ENCODE measurements around the gene SEZ6L.

Gene SEZ6L

DNA sequence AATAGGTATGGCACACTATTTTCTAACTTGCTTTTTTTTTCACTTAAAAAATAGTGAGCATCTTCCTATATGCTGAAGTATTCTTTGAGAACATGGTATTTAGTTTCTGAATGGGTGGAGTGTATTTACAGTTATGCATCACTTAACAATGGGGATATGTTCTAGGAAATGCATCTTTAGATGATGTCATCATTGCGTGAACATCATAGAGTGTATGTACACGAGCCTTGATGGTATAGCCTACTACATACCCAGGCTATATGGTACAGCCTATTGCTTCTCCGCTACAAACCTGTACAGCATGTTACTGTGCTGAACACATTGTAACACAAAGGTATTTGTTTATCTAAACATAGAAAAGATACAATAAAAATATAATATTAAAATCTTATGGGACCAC is 135.5 kb downstream of the SEZ6L start:
- FAIRE-seq, result no peak

DNA sequence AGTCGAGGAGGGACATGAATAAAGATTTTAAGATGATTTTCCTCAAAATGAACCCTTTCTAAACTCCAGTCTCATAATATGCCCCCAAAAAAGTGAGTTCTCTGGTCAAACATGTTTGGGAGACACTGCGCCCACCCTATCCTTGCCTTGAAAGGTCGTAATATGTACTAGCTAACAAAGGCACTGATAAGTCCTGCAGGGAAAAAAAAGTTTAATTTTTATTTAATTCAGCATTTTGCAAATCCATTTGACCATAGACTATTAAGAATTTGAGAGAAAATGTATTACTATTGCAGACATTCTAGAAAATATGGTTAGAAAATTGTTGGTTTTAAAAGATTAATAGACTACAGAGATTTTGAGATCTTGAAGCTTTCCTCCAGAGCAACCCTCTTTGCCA is 139.2 kb downstream of the SEZ6L start:
- no peak for FAIRE-seq

DNA sequence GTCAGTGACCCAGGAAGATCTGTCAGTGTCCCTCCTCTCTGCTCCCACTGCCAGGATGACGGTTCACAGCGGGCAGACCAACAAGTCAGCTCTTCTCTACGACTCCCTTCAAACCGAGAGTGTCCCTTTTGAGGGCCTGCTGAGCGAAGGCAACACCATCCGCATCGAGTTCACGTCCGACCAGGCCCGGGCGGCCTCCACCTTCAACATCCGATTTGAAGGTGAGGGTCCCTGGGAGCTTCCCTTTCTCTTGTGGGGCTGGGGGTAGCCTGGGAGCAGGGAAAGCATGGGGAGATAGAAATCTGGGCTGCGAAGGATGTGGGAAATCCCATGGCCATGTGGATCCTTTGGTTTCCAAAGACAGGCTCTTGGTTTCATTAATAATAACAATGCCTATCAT is 141.4 kb downstream of the SEZ6L start:
- FAIRE-seq, result no peak

DNA sequence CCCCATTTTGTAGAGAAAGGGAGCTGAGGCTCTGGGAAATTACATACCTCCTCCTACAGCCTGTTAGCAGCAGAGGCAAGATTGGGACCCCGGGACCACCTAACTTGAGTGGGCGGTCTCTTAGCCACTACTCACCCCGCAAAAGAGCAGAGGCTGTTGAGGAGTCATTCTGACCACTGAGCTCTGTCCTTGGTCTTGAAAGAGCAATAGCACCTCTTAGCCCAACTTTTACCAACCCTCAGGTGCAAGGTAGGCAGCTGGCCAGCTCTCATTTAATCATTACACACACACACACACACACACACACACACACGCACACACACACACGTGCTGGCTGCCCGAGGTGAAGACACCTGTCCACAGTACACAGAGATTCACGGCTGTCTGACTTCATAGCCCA is 144.0 kb downstream of the SEZ6L start:
- no peak for FAIRE-seq

DNA sequence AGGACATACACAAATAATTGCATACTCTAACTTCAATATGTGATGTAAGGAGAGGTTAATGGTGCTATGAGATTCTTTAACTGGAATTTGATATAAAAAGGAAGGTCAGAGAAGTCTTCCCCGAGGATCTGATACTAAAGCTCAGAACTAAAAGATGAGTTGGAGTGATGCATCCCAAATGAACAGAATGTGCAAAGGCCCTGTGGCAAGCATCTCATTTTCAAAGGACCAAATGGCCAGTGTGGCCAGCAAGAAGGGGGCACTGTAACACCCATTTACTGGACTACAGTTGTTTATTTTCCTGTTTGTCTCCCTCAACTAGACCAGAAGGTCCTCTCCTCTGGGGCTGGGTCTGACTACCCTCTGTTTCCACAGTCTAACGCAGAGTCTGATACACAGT is 144.9 kb downstream of the SEZ6L start:
- no peak for FAIRE-seq

DNA sequence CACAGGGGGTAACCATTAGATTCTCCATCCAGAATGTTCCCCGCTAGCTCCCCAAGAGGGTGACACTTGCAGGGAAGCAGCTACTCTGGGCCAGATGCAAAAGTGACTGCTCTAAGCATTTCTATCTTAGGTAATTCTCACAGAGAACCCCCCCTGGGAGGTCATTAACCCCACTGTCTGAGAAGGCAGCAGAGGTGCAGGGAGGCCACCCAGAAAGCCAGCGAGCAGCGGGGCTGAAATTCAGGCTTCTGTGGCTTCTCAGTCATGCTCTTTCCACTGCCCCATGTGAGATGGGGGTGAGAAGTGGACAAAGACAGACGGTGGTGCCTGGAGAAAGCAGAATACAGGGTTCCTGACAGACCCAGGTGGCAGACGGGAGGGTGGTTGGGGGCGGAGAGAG is 145.4 kb downstream of the SEZ6L start:
- FAIRE-seq, result no peak

DNA sequence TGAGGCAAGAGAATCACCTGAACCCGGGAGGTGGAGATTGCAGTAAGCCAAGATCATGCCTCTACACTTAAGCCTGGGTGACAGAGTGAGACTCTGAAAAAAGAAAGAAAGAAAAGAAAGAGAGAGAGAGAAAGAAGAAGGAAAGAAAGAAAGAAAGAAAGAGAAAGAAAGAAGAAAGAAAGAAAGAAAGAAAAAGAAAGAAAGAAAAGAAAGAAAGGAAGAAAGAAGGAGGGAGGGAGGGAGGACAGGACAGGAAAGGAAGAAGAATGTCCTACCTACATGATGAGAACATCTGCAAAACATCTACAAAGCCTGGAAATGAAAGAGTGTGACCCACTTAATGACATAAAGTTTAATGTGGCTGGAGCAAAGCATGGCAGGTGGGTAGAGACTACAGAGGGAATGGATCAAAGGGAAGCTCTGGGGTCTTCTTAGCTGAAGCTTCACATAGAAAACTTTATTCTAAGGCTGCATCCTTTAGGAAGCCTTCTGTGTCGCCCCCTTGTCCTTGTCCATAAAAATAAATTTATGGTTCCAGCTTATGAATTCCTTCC is 147.5 kb downstream of the SEZ6L start:
- no peak for FAIRE-seq

DNA sequence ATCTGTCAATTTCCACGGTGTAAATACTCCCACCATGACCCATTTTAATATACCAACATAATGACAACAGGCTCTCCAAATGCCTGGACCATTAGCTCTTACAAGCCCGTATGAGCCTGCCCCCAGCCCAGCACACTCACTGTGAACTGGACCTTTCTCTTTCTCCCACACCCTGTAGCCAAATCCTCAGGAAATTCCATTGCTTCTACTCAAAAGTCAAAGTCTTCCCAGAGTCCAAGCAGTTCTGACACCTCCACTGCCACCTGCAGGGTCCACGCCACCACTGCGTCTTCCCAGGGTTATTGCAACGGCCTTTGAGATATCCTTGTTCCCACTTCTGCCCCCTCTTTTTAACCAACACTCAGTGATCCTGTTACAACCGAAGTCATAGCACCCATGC is 149.7 kb downstream of the SEZ6L start:
- no peak for FAIRE-seq

DNA sequence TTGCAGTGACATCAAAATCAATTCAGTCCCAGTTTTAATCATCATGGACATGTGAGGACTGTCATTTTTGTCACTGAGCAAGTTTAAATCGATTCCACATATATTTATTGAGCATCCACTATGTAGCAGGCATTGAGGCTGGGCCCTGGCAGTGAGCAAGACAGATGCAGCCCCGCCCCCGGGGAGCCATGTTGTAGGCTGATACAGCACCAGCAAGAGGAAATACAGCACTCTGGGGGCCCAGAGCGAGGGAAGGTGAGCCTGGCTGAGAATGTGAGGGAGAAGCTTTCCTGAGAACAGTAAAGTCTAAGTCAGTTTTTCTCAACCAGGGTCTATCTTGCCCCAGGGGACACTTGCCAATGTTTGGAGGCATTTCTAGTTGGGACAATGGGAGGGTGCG is 151.2 kb downstream of the SEZ6L start:
- FAIRE-seq, result no peak

DNA sequence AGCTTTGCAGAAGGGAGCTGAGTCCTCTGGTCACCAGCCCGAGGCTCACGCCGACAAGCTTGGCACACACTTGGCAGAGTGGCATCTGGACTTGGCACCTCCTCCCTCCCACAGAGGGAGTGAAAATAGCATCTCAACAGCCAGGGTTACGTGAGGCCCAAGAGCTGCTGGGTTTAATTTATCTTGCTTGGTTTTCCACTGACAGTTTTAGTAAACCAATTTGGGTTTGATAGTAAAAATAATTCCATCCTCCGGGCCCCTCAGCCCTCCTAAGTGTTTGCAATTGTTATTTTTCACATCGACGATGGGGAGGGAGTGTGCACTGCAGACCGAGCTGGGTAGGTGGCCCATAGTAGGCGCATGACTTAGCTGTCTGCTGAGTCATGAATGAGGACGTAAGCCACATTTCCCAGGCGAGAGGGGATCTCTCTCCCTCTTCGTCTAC is 152.2 kb downstream of the SEZ6L start:
- FAIRE-seq, result no peak

DNA sequence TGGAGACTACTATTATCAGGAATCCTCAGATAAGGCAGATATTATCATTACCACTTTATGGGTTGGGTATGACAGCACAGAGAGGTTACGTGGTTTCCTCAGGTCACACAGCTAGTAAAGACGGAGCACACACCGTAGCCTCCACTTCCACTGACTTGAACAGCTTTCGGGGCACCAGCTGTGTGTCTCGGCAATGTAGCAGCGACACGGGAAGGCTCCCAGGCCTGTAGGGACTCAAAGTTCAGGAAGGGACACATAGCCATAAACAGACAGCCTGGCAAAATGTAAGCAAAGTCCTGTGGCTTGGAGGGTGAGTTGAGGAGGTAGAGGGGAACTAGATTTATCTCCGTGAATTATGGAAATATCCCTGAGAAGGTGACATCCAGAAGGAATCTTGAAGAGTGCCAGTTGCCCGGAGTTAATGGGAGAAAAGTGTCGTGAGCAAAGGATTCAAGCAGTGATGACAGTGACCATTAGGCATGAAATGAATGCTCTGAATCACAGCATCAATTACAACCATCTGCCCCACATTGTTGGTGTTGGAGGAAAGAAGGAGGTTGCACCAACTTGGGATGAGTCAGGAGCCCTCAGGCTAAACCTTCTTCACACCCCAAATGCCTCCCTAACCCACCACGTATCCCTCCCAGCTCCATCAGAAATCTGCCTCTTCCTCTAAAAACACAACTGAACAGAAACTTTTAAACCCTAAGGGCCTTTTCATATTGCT is 153.1 kb downstream of the SEZ6L start:
- FAIRE-seq, result no peak

DNA sequence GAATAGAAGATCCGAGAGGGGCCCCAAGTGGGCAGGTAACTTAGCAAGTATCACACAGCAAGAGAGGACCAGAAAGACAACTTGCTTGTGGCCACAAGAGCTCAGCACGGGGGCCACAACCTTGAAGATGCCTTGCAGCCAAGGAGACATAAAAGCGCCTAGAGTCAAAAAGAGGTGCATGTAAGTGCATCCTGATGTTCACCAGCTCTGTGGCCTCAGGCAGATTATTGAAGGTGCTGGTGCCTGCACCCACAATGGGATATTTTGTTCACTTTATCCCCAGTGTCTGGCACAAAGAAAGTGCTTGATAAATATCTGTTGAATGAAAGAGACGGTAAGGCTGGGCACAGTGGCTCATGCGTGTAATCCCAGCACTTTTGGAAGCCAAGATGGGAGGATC is 153.8 kb downstream of the SEZ6L start:
- no peak for FAIRE-seq

DNA sequence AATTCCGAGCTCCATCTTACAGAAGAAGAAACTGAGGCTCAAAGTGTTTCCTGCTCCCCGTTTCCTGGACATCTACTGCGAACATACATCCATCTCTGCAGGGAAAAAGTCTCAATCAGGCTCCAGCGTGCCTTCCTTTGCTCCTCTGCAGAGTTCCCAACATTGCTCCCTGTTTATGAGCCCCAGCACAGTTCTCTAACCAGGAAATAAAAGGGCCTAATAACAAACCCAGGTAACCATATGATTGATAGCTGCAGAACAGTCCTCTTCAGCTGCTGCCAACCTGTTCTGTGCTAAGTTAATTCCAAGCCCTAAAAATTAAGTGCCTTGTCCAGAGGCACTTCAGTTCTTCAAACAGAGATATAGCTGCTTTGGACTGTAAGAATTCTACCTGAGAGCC is 154.9 kb downstream of the SEZ6L start:
- no peak for FAIRE-seq

DNA sequence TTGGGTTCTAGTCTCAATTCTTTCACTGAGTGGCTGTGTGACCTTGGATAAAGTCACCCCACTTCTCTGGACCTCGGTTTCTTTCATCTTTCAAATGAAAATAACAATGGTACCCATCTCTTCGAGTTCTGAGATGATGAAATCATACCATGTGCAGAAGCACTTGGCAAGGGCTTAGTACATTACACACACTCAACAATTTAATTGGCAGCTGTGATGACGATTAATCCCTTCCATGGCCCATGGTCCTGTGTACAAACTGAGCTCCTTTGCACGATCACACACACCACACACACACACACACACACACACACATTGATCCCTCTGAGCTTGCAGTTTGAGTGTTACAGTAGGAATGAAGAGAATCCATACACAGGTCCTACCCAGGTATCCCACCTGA is 156.4 kb downstream of the SEZ6L start:
- FAIRE-seq, result no peak

DNA sequence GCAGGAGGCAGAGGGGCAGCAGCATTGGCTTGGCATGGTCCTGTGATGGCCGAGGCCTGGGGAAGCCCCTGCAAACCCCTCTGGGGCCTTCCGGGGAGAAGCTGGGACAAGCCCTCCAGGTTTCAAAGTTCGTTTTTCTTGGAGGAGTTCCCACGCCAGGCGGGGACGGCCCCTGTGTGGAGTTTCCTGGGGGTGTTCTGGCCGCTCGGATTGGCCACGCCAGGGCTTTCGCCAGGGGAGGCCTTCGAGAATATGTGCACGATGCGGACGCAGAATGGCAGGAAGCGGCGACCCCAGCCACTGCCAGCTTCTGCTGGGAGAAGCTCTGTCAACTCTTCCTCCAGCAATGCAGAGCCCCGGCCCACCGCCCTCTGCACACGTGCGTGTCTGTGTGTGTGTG is 157.5 kb downstream of the SEZ6L start:
- FAIRE-seq, result no peak

DNA sequence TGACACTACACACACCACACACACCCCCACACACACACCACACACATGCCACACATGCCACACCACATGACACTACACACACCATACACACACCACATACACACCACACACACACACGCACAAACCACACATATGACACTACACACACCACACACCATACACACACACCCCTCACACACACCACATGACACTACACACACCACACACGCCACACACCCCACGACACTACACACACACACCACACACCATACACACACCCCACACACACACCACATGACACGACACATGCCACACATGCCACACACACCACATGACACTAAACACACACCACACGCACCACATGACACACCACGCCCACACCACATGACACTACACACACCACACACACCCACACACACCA is 158.0 kb downstream of the SEZ6L start:
- no peak for FAIRE-seq

DNA sequence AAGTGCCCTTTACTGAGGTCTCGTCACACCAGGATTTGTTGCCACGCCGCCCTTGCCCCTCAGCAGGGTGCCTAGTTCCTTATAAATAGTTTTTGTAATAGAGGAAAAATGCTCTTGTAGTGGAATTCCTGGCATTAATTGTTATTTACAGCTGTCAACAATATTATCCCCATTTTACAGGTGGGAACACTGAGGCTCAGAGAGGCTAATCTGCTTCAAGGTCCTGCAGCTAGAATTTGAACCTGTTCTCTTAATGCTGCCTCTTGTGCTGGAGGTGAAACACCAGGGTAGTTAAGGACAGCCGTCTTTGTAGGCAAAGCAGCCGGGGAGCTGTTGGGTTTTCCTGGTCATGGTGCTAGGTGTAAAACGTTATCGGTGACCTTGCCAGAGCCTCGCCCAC is 159.0 kb downstream of the SEZ6L start:
- FAIRE-seq, result no peak

DNA sequence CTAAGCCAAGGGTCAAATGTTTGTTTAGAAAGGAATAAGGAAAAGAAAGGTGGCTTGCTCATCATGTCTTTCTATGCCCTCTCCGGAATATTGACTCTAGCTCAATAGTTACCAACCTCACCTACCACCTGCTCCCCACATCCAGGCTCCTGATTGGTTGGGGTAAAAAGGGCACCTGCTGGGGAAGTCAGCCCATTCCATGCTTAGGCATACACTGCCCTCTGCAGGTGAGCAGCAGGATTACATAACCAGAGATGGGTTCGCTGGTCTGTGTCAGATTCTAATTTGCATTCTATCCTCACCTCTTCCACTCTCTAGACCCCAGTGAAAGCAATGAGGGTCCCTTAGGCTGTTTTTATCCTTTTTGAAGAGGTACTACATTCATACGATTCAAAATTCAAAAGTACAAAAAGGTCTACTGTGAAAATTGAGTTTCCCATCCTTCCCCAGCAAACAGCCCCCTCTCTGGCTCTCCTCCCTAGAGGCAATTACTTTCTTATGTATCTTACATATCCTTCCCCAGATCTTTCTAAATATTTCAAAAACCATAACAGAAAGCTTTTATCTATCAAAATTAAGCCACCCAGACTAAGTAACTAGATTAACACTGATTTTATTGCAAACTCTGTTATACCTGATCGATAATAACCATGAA is 161.8 kb downstream of the SEZ6L start:
- no peak for FAIRE-seq

DNA sequence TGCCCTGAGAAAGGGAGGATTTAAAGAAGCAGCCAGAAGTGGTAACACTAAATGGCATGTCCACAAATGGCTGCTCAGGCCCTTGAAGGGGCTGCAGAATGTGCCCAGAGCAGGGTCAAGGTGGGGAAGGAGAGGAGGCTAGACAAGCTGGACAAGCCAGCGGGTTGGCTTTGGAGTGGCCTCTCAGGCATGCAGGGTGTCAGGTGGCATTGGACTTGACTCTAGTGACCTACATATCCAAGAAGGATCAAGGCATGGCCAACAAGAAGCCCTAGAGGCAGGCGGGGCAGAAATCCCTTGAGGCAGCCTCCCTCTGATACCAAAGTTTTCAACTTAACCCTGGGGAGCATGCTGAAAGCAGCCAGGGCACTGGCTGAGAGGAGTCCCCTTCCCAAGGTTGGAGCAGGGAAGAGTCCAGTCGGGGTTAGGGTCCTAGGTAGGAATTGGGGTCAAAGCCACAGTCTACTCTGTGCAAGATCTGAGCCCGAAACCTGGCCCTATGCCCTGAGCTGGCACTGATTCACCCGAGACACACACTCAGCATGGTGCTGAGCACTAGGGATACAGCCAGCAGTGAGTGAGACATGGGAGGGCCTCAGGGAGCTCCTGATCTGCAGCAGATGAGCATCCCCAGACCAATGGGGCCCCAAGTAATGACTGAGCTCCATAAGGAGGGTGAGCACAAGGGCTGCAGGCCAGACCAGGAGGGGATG is 164.0 kb downstream of the SEZ6L start:
- no peak for FAIRE-seq

DNA sequence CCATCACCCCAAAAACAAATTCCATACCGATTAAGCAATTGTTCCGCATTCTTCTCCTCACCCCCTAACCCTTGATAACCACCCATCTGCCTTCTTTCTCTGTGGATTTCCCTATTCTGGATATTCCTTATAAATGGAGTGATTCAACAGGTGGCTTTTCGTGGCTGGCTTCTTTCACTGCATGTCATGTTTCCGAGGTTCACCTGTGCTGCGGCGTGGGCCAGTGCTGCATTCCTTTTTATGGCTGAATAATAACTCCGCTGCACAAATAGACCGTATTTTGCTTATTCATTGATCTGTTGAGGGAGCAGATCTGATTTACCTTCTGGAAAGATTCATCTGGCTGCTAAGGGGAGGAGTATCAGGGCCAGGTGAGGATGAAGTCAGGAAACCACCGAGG is 165.0 kb downstream of the SEZ6L start:
- no peak for FAIRE-seq

DNA sequence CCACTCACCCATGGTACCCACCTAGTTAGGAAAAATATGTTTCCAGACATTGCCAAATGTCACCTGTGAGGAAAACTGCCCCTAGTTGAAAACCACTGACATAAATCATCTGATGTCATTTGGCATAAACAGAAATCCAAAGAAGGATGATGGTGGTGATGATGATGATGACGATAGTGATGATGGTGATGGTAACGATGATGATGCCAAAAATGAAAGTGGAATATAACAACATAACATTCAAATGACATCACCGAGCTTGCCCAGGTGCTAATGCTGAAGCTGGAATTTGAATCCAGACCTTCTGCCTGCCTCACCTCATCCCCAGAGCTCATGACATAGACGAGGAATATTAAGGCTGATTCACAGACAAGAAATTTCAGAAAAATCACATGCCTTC is 167.5 kb downstream of the SEZ6L start:
- FAIRE-seq, result no peak

DNA sequence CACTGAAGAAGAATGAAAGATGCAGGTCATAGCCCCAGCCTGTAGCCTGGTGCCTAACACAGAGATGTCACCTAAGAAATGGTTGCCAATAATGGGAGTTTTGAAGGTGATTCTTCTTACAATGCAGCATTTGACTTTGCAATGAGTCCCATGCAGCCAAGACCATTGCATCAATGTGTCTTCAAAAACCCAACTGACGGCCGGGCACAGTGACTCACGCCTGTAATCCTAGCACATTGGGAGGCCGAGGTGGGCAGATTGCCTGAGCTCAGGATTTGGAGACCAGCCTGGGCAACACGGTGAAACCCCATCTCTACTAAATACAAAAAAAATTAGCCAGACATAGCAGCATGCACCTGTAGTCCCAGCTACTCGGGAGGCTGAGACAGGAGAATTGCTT is 170.5 kb downstream of the SEZ6L start:
- FAIRE-seq, result no peak

DNA sequence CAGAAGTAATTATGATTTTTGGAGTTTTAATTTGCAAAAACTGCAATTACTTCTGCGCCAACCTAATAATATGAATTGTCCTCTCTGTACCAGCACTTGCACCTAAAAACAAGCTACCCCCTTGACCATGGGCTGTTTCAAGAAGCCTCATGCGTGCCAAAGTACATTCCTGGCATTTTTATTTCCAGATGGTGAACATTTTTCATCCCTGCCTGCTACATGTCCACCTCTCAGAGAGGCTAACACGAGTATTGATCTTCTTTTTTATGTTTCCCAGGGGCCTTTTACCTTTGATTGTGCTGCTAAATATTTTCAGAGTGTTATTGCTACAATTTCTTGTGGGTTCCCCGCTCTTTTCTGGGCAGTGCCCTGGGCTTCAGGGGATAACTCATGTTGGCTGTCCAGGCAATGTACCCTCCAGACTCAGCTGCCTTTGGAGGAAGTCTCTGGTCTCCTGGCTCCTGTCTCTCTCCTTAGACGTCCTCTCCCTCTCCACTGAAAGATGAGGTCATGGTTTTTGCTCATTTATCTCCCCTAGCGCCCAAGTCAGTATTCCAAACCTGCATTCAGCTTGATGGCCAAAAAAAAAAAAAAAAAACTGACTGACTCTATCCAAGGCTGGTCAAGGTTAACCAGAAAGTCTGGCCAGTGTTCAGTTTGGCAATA is 173.6 kb downstream of the SEZ6L start:
- no peak for FAIRE-seq
